Neuronal stem cell (in vitro differentiated cells): ENCODE measurements around the gene CEP350.

ENCODE experiments used
- DNase-seq: peaks from one replicate; pipeline ENCODE4 v3.0.0-alpha.2; 2013; ENCODE audit warnings: low spot score
- H2AFZ ChIP-seq: one replicate; pipeline ENCODE4 v1.6.1; 2013; ENCODE audit warnings: mild to moderate bottlenecking, low read length, inconsistent platforms
- H2AK5ac ChIP-seq: 2 replicates; pipeline ENCODE4 v1.6.1; 2013; ENCODE audit warnings: low read depth, mild to moderate bottlenecking, inconsistent platforms, low read length, moderate library complexity, mixed read lengths
- H2BK120ac ChIP-seq: 2 replicates; pipeline ENCODE4 v1.6.1; 2013; ENCODE audit warnings: low read depth, mild to moderate bottlenecking, inconsistent platforms, low read length, moderate library complexity, mixed read lengths
- H2BK12ac ChIP-seq: one replicate; pipeline ENCODE4 v1.6.1; 2013; ENCODE audit warnings: low read length, inconsistent platforms
- H2BK15ac ChIP-seq: 2 replicates; pipeline ENCODE4 v1.6.1; 2013; ENCODE audit warnings: mild to moderate bottlenecking, low read length, inconsistent platforms, mixed read lengths
- H2BK5ac ChIP-seq: one replicate; pipeline ENCODE4 v1.6.1; 2013; ENCODE audit warnings: inconsistent platforms, mild to moderate bottlenecking, low read length, moderate library complexity
- H3K14ac ChIP-seq: one replicate; pipeline ENCODE4 v1.6.1; 2013; ENCODE audit warnings: low read length, inconsistent platforms
- H3K18ac ChIP-seq: 2 replicates; pipeline ENCODE4 v1.6.1; 2013; ENCODE audit warnings: low read length, inconsistent platforms
- H3K23ac ChIP-seq: 2 replicates; pipeline ENCODE4 v1.6.1; 2013; ENCODE audit warnings: low read depth, mild to moderate bottlenecking, mixed read lengths, low read length, inconsistent platforms; ENCODE audit not compliant: poor library complexity
- H3K27ac ChIP-seq: replicated peaks from 3 replicates; pipeline ENCODE4 v1.5.1; 2013; ENCODE audit warnings: low read length, inconsistent platforms
- H3K27me3 ChIP-seq, 3 experiments: 2 replicates each; pipeline ENCODE4 v1.6.1; 2013; ENCODE audit warnings: low read length in 3 of 3, mild to moderate bottlenecking in 2 of 3, inconsistent platforms in 1 of 3, low read depth in 1 of 3, mixed read lengths in 1 of 3, moderate library complexity in 1 of 3; ENCODE audit not compliant: control insufficient read depth in 3 of 3, insufficient read depth in 3 of 3
- H3K36me3 ChIP-seq, 2 donors: replicated peaks in 1 of 2; 2 replicates each; pipeline ENCODE4 v1.6.1; 2013; ENCODE audit warnings: low read length in 2 of 2; ENCODE audit not compliant: control insufficient read depth in 2 of 2, insufficient read depth in 2 of 2
- H3K4ac ChIP-seq: 2 replicates; pipeline ENCODE4 v1.6.1; 2013; ENCODE audit warnings: inconsistent platforms, mild to moderate bottlenecking, low read length, moderate library complexity
- H3K4me1 ChIP-seq, 2 donors: 1 replicate in 1 of 2; 2 replicates in 1 of 2; pipeline ENCODE4 v1.6.1; 2013; ENCODE audit warnings: low read length in 2 of 2, low read depth in 1 of 2; ENCODE audit not compliant: control insufficient read depth in 2 of 2, insufficient read depth in 1 of 2
- H3K4me2 ChIP-seq: one replicate; pipeline ENCODE4 v1.6.1; 2013; ENCODE audit warnings: mild to moderate bottlenecking, low read length, inconsistent platforms; ENCODE audit not compliant: insufficient read depth, poor library complexity, severe bottlenecking
- H3K4me3 ChIP-seq, 2 donors: 2 replicates each; pipeline ENCODE4 v1.5.1; 2013; ENCODE audit warnings: low read length in 2 of 2, mild to moderate bottlenecking in 2 of 2, inconsistent platforms in 1 of 2, moderate library complexity in 1 of 2
- H3K79me1 ChIP-seq: one replicate; pipeline ENCODE4 v1.6.1; 2013; ENCODE audit warnings: low read depth, mild to moderate bottlenecking, inconsistent platforms, low read length, moderate library complexity
- H3K9ac ChIP-seq: one replicate; pipeline ENCODE4 v1.6.1; 2013; ENCODE audit warnings: mild to moderate bottlenecking, low read depth, low read length, inconsistent platforms; ENCODE audit not compliant: poor library complexity
- H3K9me3 ChIP-seq, 2 donors: replicated peaks in 1 of 2; 2 replicates each; pipeline versions ENCODE3 to v1.6.1; 2013; ENCODE audit warnings: low read length in 2 of 2, mild to moderate bottlenecking in 2 of 2, inconsistent platforms in 1 of 2, low read depth in 1 of 2, mixed read lengths in 1 of 2, moderate library complexity in 1 of 2; ENCODE audit not compliant: control insufficient read depth in 2 of 2, insufficient read depth in 1 of 2
- H4K8ac ChIP-seq: one replicate; pipeline ENCODE4 v1.6.1; 2013; ENCODE audit warnings: low read depth, mild to moderate bottlenecking, inconsistent platforms, low read length, moderate library complexity
- H4K91ac ChIP-seq: one replicate; pipeline ENCODE4 v1.6.1; 2013; ENCODE audit warnings: low read length, low read depth, mild to moderate bottlenecking, inconsistent platforms; ENCODE audit not compliant: poor library complexity
- WGBS, 2 donors: extraction: QIAGEN DNeasy Blood & Tissue Kit; methylation state at CpG; one replicate each; pipeline ENCODE4 v1.1.7; 2013; ENCODE audit warnings: missing lambda C conversion rate in 2 of 2, mixed read lengths in 1 of 2; ENCODE audit not compliant: insufficient read length in 2 of 2, insufficient replicate concordance in 1 of 2; ENCODE audit errors: extremely low coverage in 2 of 2; 5-methylcytosine and 5-hydroxymethylcytosine counted together

The CEP350 gene

GRCh38 chr1:179930867-179931266 is 23.7 kb upstream of the CEP350 start:
- no peak for DNase-seq
- Histone ChIP-seq H2BK15ac (no peak overlapping the region), H3K27me3 (no peaks in the 10 kb centered on the region), H3K14ac (no peak overlapping the region), H3K4me1 (no peaks in the 10 kb centered on the region), H2BK12ac (no peak overlapping the region), H3K23ac (no peak overlapping the region), H3K4me2 (no peak overlapping the region), H2BK5ac (no peak overlapping the region), H2AK5ac (no peak overlapping the region), H3K9ac (no peak overlapping the region), H4K91ac (no peak overlapping the region), H3K27ac (no peak overlapping the region), H3K18ac (no peak overlapping the region), H3K9me3 (no peaks in the 10 kb centered on the region), H3K4me3 (no peak overlapping the region), H3K36me3 (no peaks in the 10 kb centered on the region), H3K4ac (no peak overlapping the region), H2AFZ (no peak overlapping the region), H3K79me1 (no peaks in the 10 kb centered on the region), H2BK120ac (no peak overlapping the region), H4K8ac (no peak overlapping the region)
- WGBS, 2 donors, result no CpG with 5 or more reads among the region's 3 CpGs

- no peak overlapping the region for H2BK15ac ChIP-seq
- H3K4me2 ChIP-seq, result no peak overlapping the region
- H2BK120ac ChIP-seq, result no peak overlapping the region
- no peak overlapping the region for H4K8ac ChIP-seq
- H3K4me3 ChIP-seq, result no peak overlapping the region
- H3K18ac ChIP-seq, result no peak overlapping the region
- H3K27ac ChIP-seq, result no peak overlapping the region
- no peaks in the 10 kb centered on the region for H3K79me1 ChIP-seq
- H2AK5ac ChIP-seq, result no peak overlapping the region
- H3K9ac ChIP-seq, result no peak overlapping the region
- H4K91ac ChIP-seq, result no peak overlapping the region
- H3K23ac ChIP-seq, result no peak overlapping the region
- no peak for DNase-seq
- H3K36me3 ChIP-seq, result no peaks in the 10 kb centered on the region
- peak overlapping the region; percentile 17 for H2AFZ ChIP-seq
- peaks cover 0 to 3% (median 0%) of the 10 kb centered on the region in 3 experiments for H3K27me3 ChIP-seq
- no CpG with 5 or more reads among the region's 2 CpGs for WGBS, 2 donors
- no peaks in the 10 kb centered on the region for H3K9me3 ChIP-seq
- no peak overlapping the region for H3K14ac ChIP-seq
- no peak overlapping the region for H3K4ac ChIP-seq
- no peak overlapping the region for H2BK5ac ChIP-seq
- H3K4me1 ChIP-seq, result no peaks in the 10 kb centered on the region
- H2BK12ac ChIP-seq, result no peak overlapping the region
These were observed 21.4 kb upstream of the CEP350 start for GRCh38 chr1:179933219-179933618.

DNA sequence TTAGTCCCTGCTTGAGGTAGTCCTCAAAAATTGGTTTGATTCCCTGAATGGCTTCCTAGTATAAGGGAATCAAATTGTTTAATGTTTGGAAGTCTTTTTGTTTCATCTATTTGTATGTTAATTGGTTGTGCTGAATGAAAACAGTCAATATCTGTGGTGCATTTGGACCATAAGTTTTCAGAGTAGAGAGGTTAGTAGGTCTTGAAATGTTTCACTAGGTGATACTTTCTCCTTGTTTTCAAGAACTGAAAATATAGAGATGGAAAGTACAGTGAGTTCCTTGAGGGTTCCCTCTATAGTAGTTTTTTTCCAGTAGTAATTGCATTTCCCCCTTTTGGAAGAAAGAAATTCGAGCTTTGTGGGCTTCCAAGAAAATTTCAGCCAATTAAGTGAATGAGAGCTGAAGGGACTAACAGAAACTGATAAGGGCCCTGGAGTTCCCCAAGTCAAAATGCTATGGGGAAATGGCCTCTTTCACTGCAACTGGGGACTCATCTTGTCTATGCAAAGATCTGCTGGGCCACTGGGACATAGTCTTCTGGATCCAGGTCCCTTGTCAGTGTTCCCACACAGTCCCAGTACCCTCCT is 18.6 kb upstream of the CEP350 start:
- Histone ChIP-seq H3K4me3 (no peak overlapping the region), H2AFZ (no peak overlapping the region), H2BK15ac (no peak overlapping the region), H3K36me3 (no peaks in the 10 kb centered on the region), H4K8ac (no peak overlapping the region), H3K27ac (no peak overlapping the region), H2BK5ac (no peak overlapping the region), H2BK120ac (no peak overlapping the region), H3K14ac (no peak overlapping the region), H3K23ac (no peak overlapping the region), H3K27me3 (peaks cover 0 to 3% (median 0%) of the 10 kb centered on the region in 3 experiments), H3K9ac (no peak overlapping the region), H2BK12ac (no peak overlapping the region), H3K4me1 (no peaks in the 10 kb centered on the region), H3K4ac (no peak overlapping the region), H3K4me2 (no peak overlapping the region), H3K18ac (no peak overlapping the region), H4K91ac (no peak overlapping the region), H2AK5ac (no peak overlapping the region), H3K79me1 (no peaks in the 10 kb centered on the region), H3K9me3 (no peaks in the 10 kb centered on the region)
- WGBS, 2 donors, result no CpG with 5 or more reads among the region's 1 CpG
- no peak for DNase-seq

DNA sequence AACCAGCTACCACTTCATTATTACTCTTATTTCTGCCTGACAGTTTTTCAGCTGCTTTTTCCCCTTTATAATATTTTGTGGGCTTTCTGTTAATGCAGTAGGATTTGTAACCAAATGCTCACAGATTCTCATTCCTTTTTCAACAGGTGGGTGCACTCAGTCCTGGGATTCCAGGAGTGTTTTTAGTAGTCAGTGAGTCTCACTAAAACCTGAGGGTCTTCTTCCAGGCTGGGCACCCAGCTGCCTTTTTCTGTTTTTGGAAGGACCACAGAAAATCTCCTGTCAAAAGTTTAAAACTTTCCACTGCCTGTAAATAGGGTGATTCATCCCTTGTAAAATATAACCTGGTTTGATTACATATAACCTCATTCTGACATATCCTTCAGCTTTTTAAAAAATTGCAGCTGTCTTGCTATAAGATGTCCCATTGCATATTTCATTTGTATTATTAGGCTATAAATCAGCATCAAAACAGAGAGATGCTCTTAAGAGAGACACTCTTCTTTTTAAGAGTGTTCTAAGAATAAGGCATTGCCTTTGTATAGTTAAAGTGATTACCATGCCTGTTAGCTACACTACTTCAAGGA is 16.8 kb upstream of the CEP350 start:
- Histone ChIP-seq H3K18ac (no peak overlapping the region), H2BK12ac (no peak overlapping the region), H2AK5ac (no peak overlapping the region), H3K9me3 (no peaks in the 10 kb centered on the region), H3K23ac (no peak overlapping the region), H3K27me3 (peaks cover 0 to 3% (median 0%) of the 10 kb centered on the region in 3 experiments), H3K4me3 (no peak overlapping the region), H3K4me2 (no peak overlapping the region), H4K91ac (no peak overlapping the region), H3K4me1 (no peaks in the 10 kb centered on the region), H3K79me1 (no peaks in the 10 kb centered on the region), H3K27ac (no peak overlapping the region), H3K36me3 (no peaks in the 10 kb centered on the region), H3K14ac (no peak overlapping the region), H2BK120ac (no peak overlapping the region), H2BK5ac (no peak overlapping the region), H2BK15ac (no peak overlapping the region), H3K4ac (no peak overlapping the region), H2AFZ (no peak overlapping the region), H3K9ac (no peak overlapping the region), H4K8ac (no peak overlapping the region)
- no peak for DNase-seq
